HepG2 (cell line): Measurements from ENCODE around the gene GTF2F1. TPM values are rescaled to one million over a fixed set of nuclear protein-coding genes. Genes with fewer than 3 reads are reported as not detected.

ENCODE experiments used
- ATF7-NPFF ChIP-seq: sonication (generic); formaldehyde crosslinking; IDR thresholded peaks from 2 replicates; pipeline ENCODE4 v1.8.1; 2023; ENCODE audit warnings: mild to moderate bottlenecking, low read depth, missing genetic modification reagents, moderate library complexity
- GABPB1 ChIP-seq: IDR thresholded peaks from 2 replicates; pipeline ENCODE4 v1.6.1; 2016; ENCODE audit warnings: mild to moderate bottlenecking, missing genetic modification reagents, moderate library complexity, missing compliant biosample characterization
- HMG20B ChIP-seq: conservative IDR thresholded peaks from 2 replicates; pipeline ENCODE4 v1.6.1; 2016; ENCODE audit warnings: missing genetic modification reagents, missing compliant biosample characterization
- PAWR ChIP-seq: sonication (generic); formaldehyde crosslinking; IDR thresholded peaks from 2 replicates; pipeline ENCODE4 v1.4.0; 2020; ENCODE audit warnings: missing genetic modification reagents, mild to moderate bottlenecking, borderline replicate concordance
- PHF20 ChIP-seq: sonication (generic); formaldehyde crosslinking; IDR thresholded peaks from 2 replicates; pipeline ENCODE4 v1.5.0; 2020; ENCODE audit warnings: mild to moderate bottlenecking, missing genetic modification reagents
- PITX1 ChIP-seq: sonication (generic); formaldehyde crosslinking; IDR thresholded peaks from 2 replicates; pipeline ENCODE4 v1.5.1; 2020; ENCODE audit warnings: mild to moderate bottlenecking, missing genetic modification reagents
- SAP130 ChIP-seq: IDR thresholded peaks from 2 replicates; pipeline ENCODE4 v1.6.1; 2016; ENCODE audit warnings: low read depth
- SMAD9 ChIP-seq: sonication (generic); formaldehyde crosslinking; IDR thresholded peaks from 2 replicates; pipeline ENCODE4 v1.5.1; 2020; ENCODE audit warnings: mild to moderate bottlenecking, missing genetic modification reagents
- TEAD3 ChIP-seq: optimal IDR thresholded peaks from 2 replicates; pipeline ENCODE3; 2016; ENCODE audit warnings: borderline replicate concordance
- ZEB1 ChIP-seq: IDR thresholded peaks from 2 replicates; pipeline ENCODE4 v1.6.1; 2012; ENCODE audit warnings: mild to moderate bottlenecking, low read depth, inconsistent platforms; ENCODE audit not compliant: insufficient replicate concordance
- ZNF33A ChIP-seq: sonication (generic); formaldehyde crosslinking; IDR thresholded peaks from 2 replicates; pipeline ENCODE4 v1.5.1; 2020; ENCODE audit warnings: missing genetic modification reagents, mild to moderate bottlenecking, moderate library complexity, borderline replicate concordance
- ZNF354B ChIP-seq: sonication (generic); formaldehyde crosslinking; IDR thresholded peaks from 2 replicates; pipeline ENCODE4 v1.8.0; 2022; ENCODE audit warnings: mild to moderate bottlenecking, missing genetic modification reagents
- ZNF558 ChIP-seq: sonication (generic); formaldehyde crosslinking; IDR thresholded peaks from 2 replicates; pipeline ENCODE4 v1.9.0; 2022; ENCODE audit warnings: mild to moderate bottlenecking, missing genetic modification reagents, borderline replicate concordance
- ZNF674 ChIP-seq: sonication (generic); formaldehyde crosslinking; IDR thresholded peaks from 2 replicates; pipeline ENCODE4 v1.5.0; 2020; ENCODE audit warnings: low read depth, mild to moderate bottlenecking, missing genetic modification reagents
- ZSCAN30 ChIP-seq: sonication (generic); formaldehyde crosslinking; IDR thresholded peaks from 2 replicates; pipeline ENCODE4 v1.5.0; 2020; ENCODE audit warnings: mild to moderate bottlenecking, missing genetic modification reagents
- polyA plus RNA-seq, 8 experiments: library from polyadenylated mRNA; depleted of rRNA in 3 of 8; stranded (reverse) in 7 of 8; unstranded in 1 of 8; fragments of >200 nt; fragmentation: Illumina TruSeq in 4 of 8; extraction: Trizol in 4 of 8; gene quantifications; 2 replicates each; pipeline versions ENCODE4 v1.2.1 to v1.2.3, GENCODE V29; 2011 to 2016; ENCODE audit warnings: low read depth in 4 of 8, missing spikeins in 1 of 8, mixed read lengths in 1 of 8; ENCODE audit not compliant: insufficient read depth in 1 of 8
- total RNA-seq, 5 experiments: library from RNA; depleted of rRNA; stranded (reverse); fragments of >200 nt; fragmentation: Illumina TruSeq; extraction: Trizol; gene quantifications; 2 replicates each; pipeline ENCODE4 v1.2.3, GENCODE V29; 2016; ENCODE audit warnings: low read depth in 1 of 5
- TF ChIP-seq, protein P1 (sequence below): IDR thresholded peaks from 2 replicates; pipeline ENCODE4 v1.6.1; 2016; ENCODE audit warnings: missing biosample characterization, missing genetic modification reagents, low read depth
- TF ChIP-seq, protein P2 (sequence below): IDR thresholded peaks from 2 replicates; pipeline ENCODE4 v1.6.1; 2018; ENCODE audit warnings: missing genetic modification reagents
- TF ChIP-seq, protein P3 (sequence below): sonication (generic); formaldehyde crosslinking; conservative IDR thresholded peaks from 2 replicates; pipeline ENCODE4 v1.4.0; 2020; ENCODE audit warnings: missing genetic modification reagents
- TF ChIP-seq, protein P4 (sequence below): sonication (generic); formaldehyde crosslinking; IDR thresholded peaks from 2 replicates; pipeline ENCODE4 v1.5.0; 2020; ENCODE audit warnings: mild to moderate bottlenecking, missing genetic modification reagents
- TF ChIP-seq, protein P5 (sequence below): sonication (generic); formaldehyde crosslinking; IDR thresholded peaks from 2 replicates; pipeline ENCODE4 v1.5.0; 2020; ENCODE audit warnings: missing genetic modification reagents, mild to moderate bottlenecking, borderline replicate concordance

GTF2F1 gene
- total and polyA plus RNA-seq, 2 of the 13 experiments (the other 11 are each of a cell fraction or from before 2014, with no cell fraction given) = 27.8 to 34.1 TPM

DNA sequence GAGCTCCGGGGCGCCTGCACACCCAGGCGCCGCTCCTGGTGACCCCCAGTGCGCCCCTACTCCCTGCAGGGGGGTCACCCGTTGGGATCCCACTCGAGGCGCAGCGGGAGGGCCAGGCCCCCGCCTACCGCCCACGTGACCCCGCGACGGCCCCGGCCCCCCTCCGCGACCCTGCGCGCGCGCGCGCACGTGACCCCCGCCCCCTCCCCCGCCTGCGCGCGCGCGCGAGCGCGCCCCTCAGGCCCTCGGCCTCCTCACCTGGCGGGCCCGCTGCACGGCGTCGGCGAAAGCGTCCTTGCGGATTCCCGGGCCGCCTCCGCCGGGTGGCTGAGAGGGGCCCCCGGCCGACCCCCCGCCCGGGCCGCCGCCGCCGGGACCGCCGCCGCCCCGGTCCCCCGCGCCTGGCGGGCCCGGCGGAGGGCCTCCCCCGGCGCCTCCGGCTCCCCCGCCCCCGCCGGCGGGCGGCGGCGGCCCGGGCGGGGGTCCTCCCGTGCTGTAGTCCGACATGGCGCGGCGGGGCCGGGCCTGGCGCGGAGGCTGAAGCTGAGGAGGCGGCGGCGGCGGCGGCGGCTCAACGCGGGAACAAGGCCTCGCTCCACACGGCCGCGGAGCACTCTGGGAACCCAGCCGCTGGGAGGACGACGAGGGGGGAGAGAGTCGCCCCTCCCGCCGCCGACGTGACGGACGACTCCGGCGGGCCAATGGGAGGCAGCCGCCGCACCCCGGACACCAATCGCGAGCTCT is 31.4 kb upstream of the GTF2F1 start, which contains the start of gene KHSRP (continued):
- TF ChIP-seq ZEB1 (no peak), ZNF558 (CRISPR knock-in tag) (no peak), SMAD9 (CRISPR knock-in tag) (no peak), GABPB1 (CRISPR knock-in tag) (peak; percentile 70; the same call in 1 of the 2 replicates), HMG20B (CRISPR knock-in tag) (no peak), PHF20 (CRISPR knock-in tag) (peak; percentile 32; the same call in 1 of the 2 replicates), PAWR (CRISPR knock-in tag) (no peak), PITX1 (CRISPR knock-in tag) (0 out of 2 replicates have a peak, but pooled peaks have one; percentile 2), ZSCAN30 (no peak), SAP130 (CRISPR knock-in tag) (no peak; the same call in none of the 2 replicates), TEAD3 (CRISPR knock-in tag) (peak; percentile 24), ZNF674 (no peak), ZNF33A (no peak), ATF7-NPFF (CRISPR knock-in tag) (no peak), ZNF354B (no peak)
- TF ChIP-seq, protein P1, sequence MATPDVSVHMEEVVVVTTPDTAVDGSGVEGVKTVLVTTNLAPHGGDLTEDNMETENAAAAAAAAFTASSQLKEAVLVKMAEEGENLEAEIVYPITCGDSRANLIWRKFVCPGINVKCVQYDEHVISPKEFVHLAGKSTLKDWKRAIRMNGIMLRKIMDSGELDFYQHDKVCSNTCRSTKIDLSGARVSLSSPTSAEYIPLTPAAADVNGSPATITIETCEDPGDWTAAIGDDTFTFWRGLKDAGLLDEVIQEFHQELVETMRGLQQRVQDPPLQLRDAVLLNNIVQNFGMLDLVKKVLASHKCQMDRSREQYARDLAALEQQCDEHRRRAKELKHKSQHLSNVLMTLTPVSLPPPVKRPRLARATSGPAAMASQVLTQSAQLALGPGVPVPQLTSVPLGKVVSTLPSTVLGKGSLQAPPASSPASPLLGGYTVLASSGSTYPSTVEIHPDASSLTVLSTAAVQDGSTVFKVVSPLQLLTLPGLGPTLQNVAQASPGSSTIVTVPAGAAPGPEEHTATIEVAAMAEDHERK = no peak
- TF ChIP-seq, protein P2, sequence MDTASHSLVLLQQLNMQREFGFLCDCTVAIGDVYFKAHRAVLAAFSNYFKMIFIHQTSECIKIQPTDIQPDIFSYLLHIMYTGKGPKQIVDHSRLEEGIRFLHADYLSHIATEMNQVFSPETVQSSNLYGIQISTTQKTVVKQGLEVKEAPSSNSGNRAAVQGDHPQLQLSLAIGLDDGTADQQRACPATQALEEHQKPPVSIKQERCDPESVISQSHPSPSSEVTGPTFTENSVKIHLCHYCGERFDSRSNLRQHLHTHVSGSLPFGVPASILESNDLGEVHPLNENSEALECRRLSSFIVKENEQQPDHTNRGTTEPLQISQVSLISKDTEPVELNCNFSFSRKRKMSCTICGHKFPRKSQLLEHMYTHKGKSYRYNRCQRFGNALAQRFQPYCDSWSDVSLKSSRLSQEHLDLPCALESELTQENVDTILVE = 0 out of 2 replicates have a peak, but pooled peaks have one; percentile 8
- TF ChIP-seq, protein P3, sequence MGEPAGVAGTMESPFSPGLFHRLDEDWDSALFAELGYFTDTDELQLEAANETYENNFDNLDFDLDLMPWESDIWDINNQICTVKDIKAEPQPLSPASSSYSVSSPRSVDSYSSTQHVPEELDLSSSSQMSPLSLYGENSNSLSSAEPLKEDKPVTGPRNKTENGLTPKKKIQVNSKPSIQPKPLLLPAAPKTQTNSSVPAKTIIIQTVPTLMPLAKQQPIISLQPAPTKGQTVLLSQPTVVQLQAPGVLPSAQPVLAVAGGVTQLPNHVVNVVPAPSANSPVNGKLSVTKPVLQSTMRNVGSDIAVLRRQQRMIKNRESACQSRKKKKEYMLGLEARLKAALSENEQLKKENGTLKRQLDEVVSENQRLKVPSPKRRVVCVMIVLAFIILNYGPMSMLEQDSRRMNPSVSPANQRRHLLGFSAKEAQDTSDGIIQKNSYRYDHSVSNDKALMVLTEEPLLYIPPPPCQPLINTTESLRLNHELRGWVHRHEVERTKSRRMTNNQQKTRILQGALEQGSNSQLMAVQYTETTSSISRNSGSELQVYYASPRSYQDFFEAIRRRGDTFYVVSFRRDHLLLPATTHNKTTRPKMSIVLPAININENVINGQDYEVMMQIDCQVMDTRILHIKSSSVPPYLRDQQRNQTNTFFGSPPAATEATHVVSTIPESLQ (CRISPR knock-in tag) = no peak
- TF ChIP-seq, protein P4, sequence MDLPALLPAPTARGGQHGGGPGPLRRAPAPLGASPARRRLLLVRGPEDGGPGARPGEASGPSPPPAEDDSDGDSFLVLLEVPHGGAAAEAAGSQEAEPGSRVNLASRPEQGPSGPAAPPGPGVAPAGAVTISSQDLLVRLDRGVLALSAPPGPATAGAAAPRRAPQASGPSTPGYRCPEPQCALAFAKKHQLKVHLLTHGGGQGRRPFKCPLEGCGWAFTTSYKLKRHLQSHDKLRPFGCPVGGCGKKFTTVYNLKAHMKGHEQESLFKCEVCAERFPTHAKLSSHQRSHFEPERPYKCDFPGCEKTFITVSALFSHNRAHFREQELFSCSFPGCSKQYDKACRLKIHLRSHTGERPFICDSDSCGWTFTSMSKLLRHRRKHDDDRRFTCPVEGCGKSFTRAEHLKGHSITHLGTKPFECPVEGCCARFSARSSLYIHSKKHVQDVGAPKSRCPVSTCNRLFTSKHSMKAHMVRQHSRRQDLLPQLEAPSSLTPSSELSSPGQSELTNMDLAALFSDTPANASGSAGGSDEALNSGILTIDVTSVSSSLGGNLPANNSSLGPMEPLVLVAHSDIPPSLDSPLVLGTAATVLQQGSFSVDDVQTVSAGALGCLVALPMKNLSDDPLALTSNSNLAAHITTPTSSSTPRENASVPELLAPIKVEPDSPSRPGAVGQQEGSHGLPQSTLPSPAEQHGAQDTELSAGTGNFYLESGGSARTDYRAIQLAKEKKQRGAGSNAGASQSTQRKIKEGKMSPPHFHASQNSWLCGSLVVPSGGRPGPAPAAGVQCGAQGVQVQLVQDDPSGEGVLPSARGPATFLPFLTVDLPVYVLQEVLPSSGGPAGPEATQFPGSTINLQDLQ (CRISPR knock-in tag) = no peak
- TF ChIP-seq, protein P5, sequence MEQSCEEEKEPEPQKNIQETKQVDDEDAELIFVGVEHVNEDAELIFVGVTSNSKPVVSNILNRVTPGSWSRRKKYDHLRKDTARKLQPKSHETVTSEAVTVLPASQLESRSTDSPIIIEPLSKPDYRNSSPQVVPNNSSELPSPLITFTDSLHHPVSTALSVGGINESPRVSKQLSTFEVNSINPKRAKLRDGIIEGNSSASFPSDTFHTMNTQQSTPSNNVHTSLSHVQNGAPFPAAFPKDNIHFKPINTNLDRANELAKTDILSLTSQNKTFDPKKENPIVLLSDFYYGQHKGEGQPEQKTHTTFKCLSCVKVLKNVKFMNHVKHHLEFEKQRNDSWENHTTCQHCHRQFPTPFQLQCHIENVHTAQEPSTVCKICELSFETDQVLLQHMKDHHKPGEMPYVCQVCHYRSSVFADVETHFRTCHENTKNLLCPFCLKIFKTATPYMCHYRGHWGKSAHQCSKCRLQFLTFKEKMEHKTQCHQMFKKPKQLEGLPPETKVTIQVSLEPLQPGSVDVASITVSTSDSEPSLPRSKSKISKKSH (CRISPR knock-in tag) = no peak
